Measurements from ENCODE around the gene TMEM171.

DNA sequence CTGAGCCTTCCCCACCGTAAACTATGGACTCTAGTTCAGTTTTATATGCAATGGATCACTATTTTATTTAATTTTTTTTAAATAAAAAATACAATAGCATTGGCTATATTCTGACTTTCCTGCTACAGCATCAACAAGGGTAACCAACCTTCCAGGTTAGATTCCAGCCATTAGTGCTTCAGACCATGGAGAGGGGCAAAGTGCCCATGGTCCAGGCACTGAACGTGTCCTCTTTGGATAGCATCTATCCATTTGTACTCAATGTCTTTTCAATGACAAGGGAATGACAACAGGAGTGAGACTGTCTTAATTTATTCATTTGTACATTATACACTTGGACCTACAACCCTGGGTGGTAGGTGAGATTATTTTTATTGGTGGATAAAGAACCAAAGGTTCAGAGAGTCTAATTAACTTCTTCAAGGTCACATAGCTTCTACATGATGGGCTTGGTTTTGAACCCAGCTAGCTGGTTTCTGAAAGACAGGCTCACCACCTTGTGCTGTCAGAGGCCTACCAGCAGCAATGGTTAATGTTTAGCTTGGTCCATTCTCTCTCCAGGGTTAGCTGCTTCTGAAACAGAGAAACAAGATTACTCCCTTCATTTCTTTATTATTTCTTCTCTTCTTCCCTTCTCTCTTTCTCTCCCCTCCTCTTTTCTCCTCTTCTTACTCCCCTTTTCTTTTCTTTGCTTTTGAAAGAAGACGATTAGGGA lies 11.5 kb downstream of the TMEM171 start:
- TF ChIP-seq, protein P1, sequence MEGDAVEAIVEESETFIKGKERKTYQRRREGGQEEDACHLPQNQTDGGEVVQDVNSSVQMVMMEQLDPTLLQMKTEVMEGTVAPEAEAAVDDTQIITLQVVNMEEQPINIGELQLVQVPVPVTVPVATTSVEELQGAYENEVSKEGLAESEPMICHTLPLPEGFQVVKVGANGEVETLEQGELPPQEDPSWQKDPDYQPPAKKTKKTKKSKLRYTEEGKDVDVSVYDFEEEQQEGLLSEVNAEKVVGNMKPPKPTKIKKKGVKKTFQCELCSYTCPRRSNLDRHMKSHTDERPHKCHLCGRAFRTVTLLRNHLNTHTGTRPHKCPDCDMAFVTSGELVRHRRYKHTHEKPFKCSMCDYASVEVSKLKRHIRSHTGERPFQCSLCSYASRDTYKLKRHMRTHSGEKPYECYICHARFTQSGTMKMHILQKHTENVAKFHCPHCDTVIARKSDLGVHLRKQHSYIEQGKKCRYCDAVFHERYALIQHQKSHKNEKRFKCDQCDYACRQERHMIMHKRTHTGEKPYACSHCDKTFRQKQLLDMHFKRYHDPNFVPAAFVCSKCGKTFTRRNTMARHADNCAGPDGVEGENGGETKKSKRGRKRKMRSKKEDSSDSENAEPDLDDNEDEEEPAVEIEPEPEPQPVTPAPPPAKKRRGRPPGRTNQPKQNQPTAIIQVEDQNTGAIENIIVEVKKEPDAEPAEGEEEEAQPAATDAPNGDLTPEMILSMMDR (IDR thresholded peaks at IDR 0.05), result no peak
- TF ChIP-seq POLR2AphosphoS5 (IDR thresholded peaks at IDR 0.05; ENCODE audit: low read depth, low read length), result no peak
- no peak for TF ChIP-seq SIN3A (IDR thresholded peaks at IDR 0.05; ENCODE audit: borderline replicate concordance, insufficient read depth, low read depth, low read length)
- TF ChIP-seq, protein P2, sequence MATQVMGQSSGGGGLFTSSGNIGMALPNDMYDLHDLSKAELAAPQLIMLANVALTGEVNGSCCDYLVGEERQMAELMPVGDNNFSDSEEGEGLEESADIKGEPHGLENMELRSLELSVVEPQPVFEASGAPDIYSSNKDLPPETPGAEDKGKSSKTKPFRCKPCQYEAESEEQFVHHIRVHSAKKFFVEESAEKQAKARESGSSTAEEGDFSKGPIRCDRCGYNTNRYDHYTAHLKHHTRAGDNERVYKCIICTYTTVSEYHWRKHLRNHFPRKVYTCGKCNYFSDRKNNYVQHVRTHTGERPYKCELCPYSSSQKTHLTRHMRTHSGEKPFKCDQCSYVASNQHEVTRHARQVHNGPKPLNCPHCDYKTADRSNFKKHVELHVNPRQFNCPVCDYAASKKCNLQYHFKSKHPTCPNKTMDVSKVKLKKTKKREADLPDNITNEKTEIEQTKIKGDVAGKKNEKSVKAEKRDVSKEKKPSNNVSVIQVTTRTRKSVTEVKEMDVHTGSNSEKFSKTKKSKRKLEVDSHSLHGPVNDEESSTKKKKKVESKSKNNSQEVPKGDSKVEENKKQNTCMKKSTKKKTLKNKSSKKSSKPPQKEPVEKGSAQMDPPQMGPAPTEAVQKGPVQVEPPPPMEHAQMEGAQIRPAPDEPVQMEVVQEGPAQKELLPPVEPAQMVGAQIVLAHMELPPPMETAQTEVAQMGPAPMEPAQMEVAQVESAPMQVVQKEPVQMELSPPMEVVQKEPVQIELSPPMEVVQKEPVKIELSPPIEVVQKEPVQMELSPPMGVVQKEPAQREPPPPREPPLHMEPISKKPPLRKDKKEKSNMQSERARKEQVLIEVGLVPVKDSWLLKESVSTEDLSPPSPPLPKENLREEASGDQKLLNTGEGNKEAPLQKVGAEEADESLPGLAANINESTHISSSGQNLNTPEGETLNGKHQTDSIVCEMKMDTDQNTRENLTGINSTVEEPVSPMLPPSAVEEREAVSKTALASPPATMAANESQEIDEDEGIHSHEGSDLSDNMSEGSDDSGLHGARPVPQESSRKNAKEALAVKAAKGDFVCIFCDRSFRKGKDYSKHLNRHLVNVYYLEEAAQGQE (IDR thresholded peaks at IDR 0.05; ENCODE audit: insufficient read depth in 1 of 2, low read depth in 2 of 2, low read length in 1 of 2), result no peak
- no peak for TF ChIP-seq TCF7L2 (IDR thresholded peaks at IDR 0.05; ENCODE audit: low read depth, low read length)
